ENCODE measurements around the gene BACH2. TPM values are rescaled to one million over a fixed set of nuclear protein-coding genes. Genes with fewer than 3 reads are reported as not detected.
"Not testable (repeated sequence)": the region's sequence is repeated elsewhere in the genome, so short reads cannot be mapped to it uniquely, and the experiment has no call there.

The BACH2 gene
- total RNA-seq, 1 donor from 2014 or later = 90.4 TPM

- Mint-ChIP-seq H3K27ac (peak overlapping the region; percentile 32), H3K9me3 (peaks cover 11% of the 10 kb centered on the region), H3K4me1 (peaks cover 65% of the 10 kb centered on the region), H3K27me3 (no peaks in the 10 kb centered on the region), H3K36me3 (ENCODE audit: low read depth) (peaks cover 46% of the 10 kb centered on the region), H3K4me3 (no peak overlapping the region)
- ATAC-seq (ENCODE audit: low read depth) (no peak), DNase-seq (no peak)
- intact Hi-C loops (cut with micrococcal nuclease) = loop anchor here (5.0 kb wide), 2 partner anchors 98 to 168 kb away; no protein-coding TSS in a partner anchor
- TF ChIP-seq, protein P1, sequence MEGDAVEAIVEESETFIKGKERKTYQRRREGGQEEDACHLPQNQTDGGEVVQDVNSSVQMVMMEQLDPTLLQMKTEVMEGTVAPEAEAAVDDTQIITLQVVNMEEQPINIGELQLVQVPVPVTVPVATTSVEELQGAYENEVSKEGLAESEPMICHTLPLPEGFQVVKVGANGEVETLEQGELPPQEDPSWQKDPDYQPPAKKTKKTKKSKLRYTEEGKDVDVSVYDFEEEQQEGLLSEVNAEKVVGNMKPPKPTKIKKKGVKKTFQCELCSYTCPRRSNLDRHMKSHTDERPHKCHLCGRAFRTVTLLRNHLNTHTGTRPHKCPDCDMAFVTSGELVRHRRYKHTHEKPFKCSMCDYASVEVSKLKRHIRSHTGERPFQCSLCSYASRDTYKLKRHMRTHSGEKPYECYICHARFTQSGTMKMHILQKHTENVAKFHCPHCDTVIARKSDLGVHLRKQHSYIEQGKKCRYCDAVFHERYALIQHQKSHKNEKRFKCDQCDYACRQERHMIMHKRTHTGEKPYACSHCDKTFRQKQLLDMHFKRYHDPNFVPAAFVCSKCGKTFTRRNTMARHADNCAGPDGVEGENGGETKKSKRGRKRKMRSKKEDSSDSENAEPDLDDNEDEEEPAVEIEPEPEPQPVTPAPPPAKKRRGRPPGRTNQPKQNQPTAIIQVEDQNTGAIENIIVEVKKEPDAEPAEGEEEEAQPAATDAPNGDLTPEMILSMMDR (IDR thresholded peaks at IDR 0.05) = no peak
- POLR2A ChIA-PET = interaction anchor here (1.6 to 5.3 kb wide), 3 partner anchors 10 to 58 kb away, joined by 6 to 34 read pairs (median 21); no protein-coding TSS in a partner anchor
- CTCF ChIA-PET = interaction anchor here (1.2 to 1.9 kb wide), 2 partner anchors 10 to 97 kb away, joined by 4 to 10 read pairs; no protein-coding TSS in a partner anchor
These were observed 177.0 kb downstream of the BACH2 start for GRCh38 chr6:90119618-90120017.

GRCh38 chr6:90118581-90118980 is 178.1 kb downstream of the BACH2 start:
- Mint-ChIP-seq H3K27me3 (no peaks in the 10 kb centered on the region), H3K4me1 (peaks cover 60% of the 10 kb centered on the region), H3K4me3 (no peak overlapping the region), H3K36me3 (ENCODE audit: low read depth) (peaks cover 52% of the 10 kb centered on the region), H3K27ac (peak overlapping the region; percentile 7), H3K9me3 (peaks cover 18% of the 10 kb centered on the region)
- no peak for ATAC-seq (ENCODE audit: low read depth)
- TF ChIP-seq, protein P1 (IDR thresholded peaks at IDR 0.05) = no peak
- ChIA-PET CTCF (interaction anchor here (1.2 to 1.9 kb wide), 3 partner anchors 9 to 361 kb away, joined by 4 to 10 read pairs (median 4); no protein-coding TSS in a partner anchor), POLR2A (interaction anchor here (0.8 to 1.2 kb wide), 3 partner anchors 10 to 36 kb away, joined by 3 read pairs; no protein-coding TSS in a partner anchor)
- no peak for DNase-seq
- intact Hi-C loops (cut with micrococcal nuclease) = no loop called here

GRCh38 chr6:90118069-90118468 is 178.6 kb downstream of the BACH2 start:
- peaks cover 63% of the 10 kb centered on the region for H3K4me1 Mint-ChIP-seq
- intact Hi-C loops (cut with micrococcal nuclease) = no loop called here

DNA sequence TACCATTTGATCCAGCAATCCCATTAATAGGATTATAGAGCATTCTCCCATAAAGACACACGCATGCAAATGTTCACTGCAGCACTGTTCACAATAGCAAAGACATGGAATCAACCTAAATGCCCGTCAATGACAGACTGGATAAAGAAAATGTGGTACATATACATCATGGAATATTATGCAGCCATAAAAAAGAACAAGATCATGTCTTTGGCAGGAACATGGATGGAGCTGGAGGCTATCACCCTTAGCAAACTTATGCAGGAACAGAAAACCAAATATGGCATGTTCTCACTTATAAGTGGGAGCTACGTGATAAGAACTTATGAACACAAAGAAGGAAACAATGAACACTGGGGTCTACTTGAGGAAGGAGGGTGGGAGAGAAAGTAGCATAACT is 180.5 kb downstream of the BACH2 start:
- H3K4me1 Mint-ChIP-seq = peaks cover 64% of the 10 kb centered on the region
- H3K27ac Mint-ChIP-seq; ATAC-seq (ENCODE audit: low read depth); DNase-seq; H3K4me3 Mint-ChIP-seq; CTCF ChIA-PET; H3K27me3 Mint-ChIP-seq; intact Hi-C loops (cut with micrococcal nuclease): not testable (repeated sequence)
- H3K9me3 Mint-ChIP-seq = peaks cover 25% of the 10 kb centered on the region
- POLR2A ChIA-PET = interaction anchor here (1.6 kb wide), 1 partner anchor 10 kb away, joined by 3 read pairs; no protein-coding TSS in a partner anchor
- H3K36me3 Mint-ChIP-seq (ENCODE audit: low read depth) = peaks cover 66% of the 10 kb centered on the region

More at GRCh38 chr6:90118069-90118468, 178.6 kb downstream of the BACH2 start:
- ATAC-seq (ENCODE audit: low read depth) (no peak), DNase-seq (no peak)
- peaks cover 23% of the 10 kb centered on the region for H3K9me3 Mint-ChIP-seq
- peak overlapping the region; percentile 7 for H3K27ac Mint-ChIP-seq
- TF ChIP-seq, protein P1 (IDR thresholded peaks at IDR 0.05) = no peak
- ChIA-PET POLR2A (interaction anchor here (0.8 to 1.2 kb wide), 4 partner anchors 9 to 60 kb away, joined by 3 read pairs; no protein-coding TSS in a partner anchor), CTCF (interaction anchor here (1.8 kb wide), 1 partner anchor 361 kb away, joined by 4 read pairs; no protein-coding TSS in a partner anchor)
- H3K36me3 Mint-ChIP-seq (ENCODE audit: low read depth) = peaks cover 55% of the 10 kb centered on the region
- no peak overlapping the region for H3K4me3 Mint-ChIP-seq
- no peaks in the 10 kb centered on the region for H3K27me3 Mint-ChIP-seq

- POLR2A ChIA-PET = no interaction called here
These were observed 183.3 kb downstream of the BACH2 start for GRCh38 chr6:90113389-90113788.

More at GRCh38 chr6:90113389-90113788, 183.3 kb downstream of the BACH2 start:
- no peak for DNase-seq
- intact Hi-C loops (cut with micrococcal nuclease) = no loop called here
- ATAC-seq (ENCODE audit: low read depth) = no peak
- TF ChIP-seq, protein P1 (IDR thresholded peaks at IDR 0.05) = no peak
- peaks cover 65% of the 10 kb centered on the region for H3K36me3 Mint-ChIP-seq (ENCODE audit: low read depth)
- H3K4me1 Mint-ChIP-seq = peaks cover 70% of the 10 kb centered on the region
- peak overlapping the region; percentile 75 for H3K27ac Mint-ChIP-seq
- H3K9me3 Mint-ChIP-seq = peaks cover 27% of the 10 kb centered on the region
- H3K27me3 Mint-ChIP-seq = no peaks in the 10 kb centered on the region
- CTCF ChIA-PET = interaction anchor here (0.7 kb wide), 1 partner anchor 263 kb away, joined by 3 read pairs; no protein-coding TSS in a partner anchor
- no peak overlapping the region for H3K4me3 Mint-ChIP-seq
